ENCODE results near the gene SERPINB1. TPM values are rescaled to one million over a fixed set of nuclear protein-coding genes. Genes with fewer than 3 reads are reported as not detected.

The SERPINB1 gene
- polyA plus RNA-seq, 1 experiment, result 22.4 TPM

DNA sequence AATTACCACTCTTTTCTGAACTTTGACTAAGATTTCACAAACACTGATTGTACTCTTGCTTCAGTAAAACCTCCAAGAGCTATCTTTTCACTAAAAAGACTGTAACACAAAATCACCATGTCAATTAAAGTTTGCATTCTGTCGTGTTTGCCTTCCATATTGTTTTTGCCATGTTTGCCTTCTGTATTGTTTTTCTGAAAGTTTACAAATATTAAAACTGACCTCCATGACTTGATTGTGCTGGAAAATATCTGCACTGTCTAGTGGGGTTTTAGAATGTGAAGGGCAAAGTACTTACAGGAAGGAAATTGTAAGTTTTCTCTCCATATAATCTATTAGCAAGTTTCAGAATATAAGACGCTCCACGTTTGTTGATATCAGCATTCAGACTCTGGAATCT is 3.4 kb downstream of the SERPINB1 start:
- no peak for DNase-seq (ENCODE audit: low read depth, low spot score)
- POLR2A ChIA-PET, result no interaction called here
- Histone ChIP-seq H3K27me3 (ENCODE audit: control insufficient read depth, insufficient read depth, low read length) (no peaks in the 10 kb centered on the region), H3K27ac (ENCODE audit: low read depth, low read length) (no peak overlapping the region), H3K9me3 (ENCODE audit: control insufficient read depth, insufficient read depth, low read length) (no peaks in the 10 kb centered on the region), H3K4me3 (ENCODE audit: low read depth, low read length) (no peak overlapping the region)
- CTCF ChIA-PET, result interaction anchor here (1.3 kb wide), 1 partner anchor 8 kb away, joined by 5 read pairs; no protein-coding TSS in a partner anchor
- TF ChIP-seq, protein P1, sequence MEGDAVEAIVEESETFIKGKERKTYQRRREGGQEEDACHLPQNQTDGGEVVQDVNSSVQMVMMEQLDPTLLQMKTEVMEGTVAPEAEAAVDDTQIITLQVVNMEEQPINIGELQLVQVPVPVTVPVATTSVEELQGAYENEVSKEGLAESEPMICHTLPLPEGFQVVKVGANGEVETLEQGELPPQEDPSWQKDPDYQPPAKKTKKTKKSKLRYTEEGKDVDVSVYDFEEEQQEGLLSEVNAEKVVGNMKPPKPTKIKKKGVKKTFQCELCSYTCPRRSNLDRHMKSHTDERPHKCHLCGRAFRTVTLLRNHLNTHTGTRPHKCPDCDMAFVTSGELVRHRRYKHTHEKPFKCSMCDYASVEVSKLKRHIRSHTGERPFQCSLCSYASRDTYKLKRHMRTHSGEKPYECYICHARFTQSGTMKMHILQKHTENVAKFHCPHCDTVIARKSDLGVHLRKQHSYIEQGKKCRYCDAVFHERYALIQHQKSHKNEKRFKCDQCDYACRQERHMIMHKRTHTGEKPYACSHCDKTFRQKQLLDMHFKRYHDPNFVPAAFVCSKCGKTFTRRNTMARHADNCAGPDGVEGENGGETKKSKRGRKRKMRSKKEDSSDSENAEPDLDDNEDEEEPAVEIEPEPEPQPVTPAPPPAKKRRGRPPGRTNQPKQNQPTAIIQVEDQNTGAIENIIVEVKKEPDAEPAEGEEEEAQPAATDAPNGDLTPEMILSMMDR (IDR thresholded peaks at IDR 0.05; ENCODE audit: low read depth, low read length), result no peak

DNA sequence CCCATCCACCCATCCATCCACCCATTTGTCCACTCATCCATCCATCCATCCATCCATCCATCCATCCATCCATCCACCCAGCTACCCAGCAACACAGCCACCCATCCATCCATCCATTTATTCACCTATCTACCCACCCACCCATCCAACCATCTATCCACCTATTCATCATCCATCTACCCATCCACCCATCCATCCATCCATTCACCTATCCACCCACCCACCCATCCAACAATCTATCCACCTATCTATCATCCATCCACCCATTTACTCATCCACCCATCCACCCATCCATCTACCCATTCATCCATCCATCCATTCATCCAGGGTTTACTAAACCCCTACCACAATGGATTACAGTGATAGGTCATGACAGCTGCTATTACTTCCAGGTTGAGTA is 7.4 kb downstream of the SERPINB1 start:
- POLR2A ChIA-PET, result no interaction called here

DNA sequence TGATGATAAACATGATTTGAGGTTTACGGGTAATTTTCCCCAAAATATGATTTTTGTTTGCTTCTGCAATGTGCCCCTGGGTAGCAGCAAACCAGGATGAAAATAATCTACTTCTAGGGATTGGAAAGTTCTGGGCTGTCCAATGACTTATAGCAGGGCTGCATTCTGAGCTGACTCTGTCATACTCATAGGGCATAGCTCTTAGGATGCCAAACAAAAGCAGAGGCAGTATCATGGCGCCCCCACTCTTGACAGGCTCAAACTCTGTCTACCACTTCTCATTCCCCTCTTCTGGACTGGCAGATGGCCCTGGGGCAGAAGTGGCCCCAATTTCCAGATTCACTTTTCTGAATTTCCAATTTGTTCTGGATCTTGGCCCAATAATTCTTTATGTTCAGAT is 10.3 kb downstream of the SERPINB1 start:
- POLR2A ChIA-PET, result no interaction called here

More for the DNA sequence above, 7.4 kb downstream of the SERPINB1 start:
- no peaks in the 10 kb centered on the region for H3K27me3 ChIP-seq (ENCODE audit: control insufficient read depth, insufficient read depth, low read length)
- TF ChIP-seq, protein P1 (IDR thresholded peaks at IDR 0.05; ENCODE audit: low read depth, low read length), result no peak
- CTCF ChIA-PET, result no interaction called here
- H3K9me3 ChIP-seq (ENCODE audit: control insufficient read depth, insufficient read depth, low read length), result no peaks in the 10 kb centered on the region
- DNase-seq (ENCODE audit: low read depth, low spot score), result no peak
- H3K4me3 ChIP-seq (ENCODE audit: low read depth, low read length), result no peak overlapping the region
- no peak overlapping the region for H3K27ac ChIP-seq (ENCODE audit: low read depth, low read length)

DNA sequence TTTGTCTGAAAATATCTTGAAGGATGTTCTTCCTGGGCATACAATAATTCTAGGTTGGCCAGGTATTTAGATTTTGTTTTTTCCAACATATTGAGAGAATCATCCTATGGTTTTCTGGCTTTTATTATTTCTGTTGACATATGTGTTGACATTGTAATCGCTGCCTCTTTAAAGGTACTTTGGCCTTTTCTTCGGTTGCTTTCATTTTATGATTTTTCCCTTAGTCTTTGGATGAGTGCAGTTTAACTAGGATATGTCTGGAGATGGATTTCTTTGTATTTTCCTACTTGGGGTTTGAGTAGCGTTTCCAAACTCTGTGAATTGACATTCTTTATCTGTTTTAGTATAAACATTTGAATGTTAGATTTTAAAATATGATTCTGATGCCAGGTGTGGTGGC is 11.5 kb downstream of the SERPINB1 start:
- DNase-seq (ENCODE audit: low read depth, low spot score), result no peak
- H3K4me3 ChIP-seq (ENCODE audit: low read depth, low read length), result no peak overlapping the region
- no peaks in the 10 kb centered on the region for H3K27me3 ChIP-seq (ENCODE audit: control insufficient read depth, insufficient read depth, low read length)
- ChIA-PET POLR2A (no interaction called here), CTCF (no interaction called here)
- H3K27ac ChIP-seq (ENCODE audit: low read depth, low read length), result no peak overlapping the region
- TF ChIP-seq, protein P1 (IDR thresholded peaks at IDR 0.05; ENCODE audit: low read depth, low read length), result no peak
- H3K9me3 ChIP-seq (ENCODE audit: control insufficient read depth, insufficient read depth, low read length), result no peaks in the 10 kb centered on the region

More for the DNA sequence above, 10.3 kb downstream of the SERPINB1 start:
- H3K27ac ChIP-seq (ENCODE audit: low read depth, low read length), result no peak overlapping the region
- no peak overlapping the region for H3K4me3 ChIP-seq (ENCODE audit: low read depth, low read length)
- TF ChIP-seq, protein P1 (IDR thresholded peaks at IDR 0.05; ENCODE audit: low read depth, low read length), result no peak
- CTCF ChIA-PET, result interaction anchor here (1.2 kb wide), 1 partner anchor 122 kb away, joined by 4 read pairs; no protein-coding TSS in a partner anchor
- DNase-seq (ENCODE audit: low read depth, low spot score), result no peak
- H3K27me3 ChIP-seq (ENCODE audit: control insufficient read depth, insufficient read depth, low read length), result no peaks in the 10 kb centered on the region
- no peaks in the 10 kb centered on the region for H3K9me3 ChIP-seq (ENCODE audit: control insufficient read depth, insufficient read depth, low read length)

DNA sequence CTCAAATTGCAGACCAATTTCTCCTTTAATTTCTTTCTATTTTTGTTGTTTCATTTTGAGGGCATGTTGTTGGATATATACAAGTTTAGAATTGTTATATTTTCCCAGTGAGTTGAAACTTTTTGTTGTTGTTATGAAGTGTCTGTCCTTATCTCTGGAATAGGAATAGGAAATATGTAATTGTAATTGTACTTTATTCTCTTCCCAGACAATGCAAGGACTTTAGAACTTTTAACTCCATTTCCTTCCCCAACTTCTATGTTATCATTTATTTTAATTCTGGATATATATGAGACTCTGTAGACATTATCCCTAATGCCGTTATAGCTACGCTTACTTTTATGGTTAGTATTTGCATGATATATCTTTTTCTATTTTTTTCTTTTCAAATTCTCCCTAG is 12.4 kb downstream of the SERPINB1 start:
- TF ChIP-seq, protein P1 (IDR thresholded peaks at IDR 0.05; ENCODE audit: low read depth, low read length), result no peak
- ChIA-PET POLR2A (no interaction called here), CTCF (no interaction called here)
- DNase-seq (ENCODE audit: low read depth, low spot score), result no peak
- Histone ChIP-seq H3K27ac (ENCODE audit: low read depth, low read length) (no peak overlapping the region), H3K9me3 (ENCODE audit: control insufficient read depth, insufficient read depth, low read length) (no peaks in the 10 kb centered on the region), H3K27me3 (ENCODE audit: control insufficient read depth, insufficient read depth, low read length) (no peaks in the 10 kb centered on the region), H3K4me3 (ENCODE audit: low read depth, low read length) (no peak overlapping the region)

Measured in AG04450 (cell line).